Measurements from ENCODE around the gene ZBP1.

DNA sequence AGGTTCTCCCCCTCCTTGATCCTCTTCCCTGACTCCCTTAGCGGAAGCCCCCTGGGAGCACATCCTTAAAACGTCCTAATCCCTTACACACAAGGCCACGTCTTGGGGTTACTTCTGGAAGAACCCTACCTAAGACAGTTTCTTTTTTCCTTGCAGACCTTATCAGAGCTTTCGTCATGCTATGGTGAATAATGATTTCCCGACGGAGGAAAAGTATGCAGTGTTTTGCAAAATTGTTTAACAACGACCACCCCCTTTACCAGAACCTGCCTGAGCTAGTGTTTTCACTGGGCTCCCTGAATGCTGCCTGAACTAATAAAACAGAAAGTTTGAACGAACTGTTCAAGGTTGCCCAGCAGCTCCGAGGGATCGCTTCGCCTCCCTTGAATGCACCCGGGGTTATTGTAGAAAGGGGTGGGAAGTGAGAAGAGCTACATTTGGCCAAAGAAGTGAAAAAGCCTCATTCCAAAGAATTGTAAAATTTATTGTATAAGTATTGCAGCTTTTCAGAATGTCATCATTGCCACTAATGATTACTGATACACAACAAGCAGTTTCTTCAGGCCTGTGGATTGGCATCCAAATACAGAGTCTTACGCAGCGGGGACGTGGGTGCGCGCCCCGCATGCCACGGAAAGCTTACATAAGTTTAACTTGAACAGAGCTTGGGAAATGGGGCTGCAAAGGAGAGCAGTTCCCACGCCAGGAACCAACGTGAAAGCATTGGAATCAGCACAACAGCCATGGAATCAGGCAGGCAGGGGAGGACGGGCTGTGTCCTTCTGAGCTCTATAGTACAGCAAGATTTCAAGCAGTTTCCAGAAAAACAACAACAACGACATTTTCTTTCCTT lies 27.9 kb upstream of the ZBP1 start:
- TF ChIP-seq, protein P1, sequence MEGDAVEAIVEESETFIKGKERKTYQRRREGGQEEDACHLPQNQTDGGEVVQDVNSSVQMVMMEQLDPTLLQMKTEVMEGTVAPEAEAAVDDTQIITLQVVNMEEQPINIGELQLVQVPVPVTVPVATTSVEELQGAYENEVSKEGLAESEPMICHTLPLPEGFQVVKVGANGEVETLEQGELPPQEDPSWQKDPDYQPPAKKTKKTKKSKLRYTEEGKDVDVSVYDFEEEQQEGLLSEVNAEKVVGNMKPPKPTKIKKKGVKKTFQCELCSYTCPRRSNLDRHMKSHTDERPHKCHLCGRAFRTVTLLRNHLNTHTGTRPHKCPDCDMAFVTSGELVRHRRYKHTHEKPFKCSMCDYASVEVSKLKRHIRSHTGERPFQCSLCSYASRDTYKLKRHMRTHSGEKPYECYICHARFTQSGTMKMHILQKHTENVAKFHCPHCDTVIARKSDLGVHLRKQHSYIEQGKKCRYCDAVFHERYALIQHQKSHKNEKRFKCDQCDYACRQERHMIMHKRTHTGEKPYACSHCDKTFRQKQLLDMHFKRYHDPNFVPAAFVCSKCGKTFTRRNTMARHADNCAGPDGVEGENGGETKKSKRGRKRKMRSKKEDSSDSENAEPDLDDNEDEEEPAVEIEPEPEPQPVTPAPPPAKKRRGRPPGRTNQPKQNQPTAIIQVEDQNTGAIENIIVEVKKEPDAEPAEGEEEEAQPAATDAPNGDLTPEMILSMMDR (IDR thresholded peaks at IDR 0.05), result no peak
- no peak for TF ChIP-seq POLR2A (IDR thresholded peaks at IDR 0.05)
